A673 (cell line): ENCODE data around the gene CFAP61.

ENCODE experiments used
- EZH2 ChIP-seq: fragments of 200-600 bp; sonication (generic); IDR thresholded peaks from 2 replicates; pipeline ENCODE4 v1.6.1; 2017; ENCODE audit warnings: borderline replicate concordance, low read depth, mild to moderate bottlenecking, mixed read lengths, antibody characterized with exemption, low read length; ENCODE audit not compliant: poor library complexity, severe bottlenecking
- TF ChIP-seq, protein P1 (sequence below): fragments of 300-800, 200-600 bp; sonication (generic); conservative IDR thresholded peaks from 2 replicates; pipeline ENCODE4 v1.5.1; 2017; ENCODE audit warnings: low read depth, mild to moderate bottlenecking, antibody characterized with exemption, low read length, moderate library complexity, mixed read lengths

DNA sequence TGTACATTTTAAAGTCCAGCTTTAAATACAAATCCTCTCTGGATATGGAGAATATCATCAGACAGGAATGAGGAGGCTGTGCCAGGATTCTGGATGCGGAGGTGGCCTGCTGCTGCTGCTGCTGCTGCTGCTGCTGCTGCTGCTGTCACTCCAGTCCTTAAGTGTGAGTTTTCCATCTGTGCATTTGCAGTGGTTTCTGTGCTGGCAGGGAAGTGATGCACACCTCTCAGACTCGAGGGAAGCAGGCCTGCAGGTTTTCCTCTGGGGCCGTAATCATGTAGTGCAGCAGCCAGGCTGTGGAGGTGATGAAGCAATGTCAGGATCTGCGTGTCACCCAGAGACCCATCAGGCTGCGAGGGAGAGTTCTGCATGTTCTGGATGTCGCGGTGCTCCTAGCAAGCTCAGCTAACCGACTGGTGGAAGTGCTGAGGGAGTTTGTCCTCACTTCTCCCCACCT lies 32.0 kb downstream of the CFAP61 start:
- TF ChIP-seq, protein P1, sequence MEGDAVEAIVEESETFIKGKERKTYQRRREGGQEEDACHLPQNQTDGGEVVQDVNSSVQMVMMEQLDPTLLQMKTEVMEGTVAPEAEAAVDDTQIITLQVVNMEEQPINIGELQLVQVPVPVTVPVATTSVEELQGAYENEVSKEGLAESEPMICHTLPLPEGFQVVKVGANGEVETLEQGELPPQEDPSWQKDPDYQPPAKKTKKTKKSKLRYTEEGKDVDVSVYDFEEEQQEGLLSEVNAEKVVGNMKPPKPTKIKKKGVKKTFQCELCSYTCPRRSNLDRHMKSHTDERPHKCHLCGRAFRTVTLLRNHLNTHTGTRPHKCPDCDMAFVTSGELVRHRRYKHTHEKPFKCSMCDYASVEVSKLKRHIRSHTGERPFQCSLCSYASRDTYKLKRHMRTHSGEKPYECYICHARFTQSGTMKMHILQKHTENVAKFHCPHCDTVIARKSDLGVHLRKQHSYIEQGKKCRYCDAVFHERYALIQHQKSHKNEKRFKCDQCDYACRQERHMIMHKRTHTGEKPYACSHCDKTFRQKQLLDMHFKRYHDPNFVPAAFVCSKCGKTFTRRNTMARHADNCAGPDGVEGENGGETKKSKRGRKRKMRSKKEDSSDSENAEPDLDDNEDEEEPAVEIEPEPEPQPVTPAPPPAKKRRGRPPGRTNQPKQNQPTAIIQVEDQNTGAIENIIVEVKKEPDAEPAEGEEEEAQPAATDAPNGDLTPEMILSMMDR: no peak
- no peak for TF ChIP-seq EZH2
